Activated CD4-positive, alpha-beta T cell treated with anti-CD3 and anti-CD28 coated beads, Interleukin-2, Interleukin-4, amounts not matched to agents 100 ng/mL and 50 ng/mL, durations not matched to agents 16 hours and 8 hours (primary cell): Measurements from ENCODE around the gene SMPDL3B.
A peak's percentile ranks its signal among the peaks of the same experiment; 100 is the strongest.
"Not testable (repeated sequence)": the region's sequence is repeated elsewhere in the genome, so short reads cannot be mapped to it uniquely, and the experiment has no call there.

Source experiments
- DNase-seq: peaks from one replicate; pipeline ENCODE4 v3.0.0-alpha.2; 2020; ENCODE audit warnings: low spot score

SMPDL3B gene

DNA sequence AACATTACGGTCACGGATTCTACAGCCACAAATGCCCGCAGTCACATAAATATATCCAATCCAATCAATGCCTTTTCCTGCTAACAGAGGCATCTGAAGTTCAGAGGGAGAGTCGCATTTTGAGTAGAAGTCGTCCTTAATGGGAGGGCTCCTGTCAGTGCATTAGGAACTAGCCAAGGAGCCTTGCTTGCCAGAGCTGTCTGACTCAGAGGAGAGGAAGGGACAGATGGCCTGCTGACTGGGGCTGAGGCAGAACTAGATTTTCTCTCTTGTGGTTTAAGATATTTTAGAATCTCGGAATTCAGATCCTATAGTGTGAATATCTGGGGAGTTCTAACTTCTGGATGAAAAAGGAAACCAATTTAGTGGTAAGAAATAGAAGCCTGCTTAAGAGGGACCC is 35.6 kb downstream of the SMPDL3B start:
- no peak for DNase-seq

DNA sequence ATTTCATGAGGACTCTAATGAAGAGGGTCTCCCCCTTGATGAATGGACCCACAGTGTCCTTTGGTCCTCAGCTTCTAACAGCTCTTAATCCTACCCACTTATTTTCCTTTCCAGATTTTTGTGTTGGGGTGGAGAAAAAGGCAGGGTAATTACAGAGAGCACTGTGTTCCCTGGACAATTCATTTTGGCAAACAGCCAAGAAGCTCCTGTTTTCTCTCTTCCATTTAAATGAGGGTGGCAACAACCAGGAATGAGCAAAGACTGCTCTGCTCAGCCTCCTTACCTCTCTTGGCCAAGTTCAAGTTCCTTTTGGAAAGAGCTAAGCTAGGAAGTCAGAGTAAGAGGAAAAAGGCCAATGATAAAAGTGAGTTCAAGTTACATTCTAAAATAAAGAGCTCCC is 36.9 kb downstream of the SMPDL3B start:
- no peak for DNase-seq

DNA sequence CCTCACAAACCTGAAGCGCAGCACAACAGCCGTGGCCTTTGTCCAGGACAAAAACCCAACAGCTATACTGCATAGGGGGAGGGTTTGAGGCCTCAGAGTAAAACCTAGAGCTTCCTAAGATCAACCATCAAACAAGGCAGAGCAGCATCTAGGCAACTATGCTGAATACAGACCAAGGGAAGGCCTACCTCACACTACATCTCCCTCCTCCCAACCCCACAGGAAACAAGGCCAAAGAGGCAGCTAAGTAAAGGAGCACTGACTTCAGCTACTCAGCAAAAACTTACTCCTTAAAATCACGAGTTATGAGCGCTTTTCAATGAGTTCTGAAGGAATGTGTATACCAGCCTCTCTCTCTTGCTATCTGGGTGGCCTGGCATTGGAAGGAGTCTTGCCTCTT is 37.3 kb downstream of the SMPDL3B start:
- DNase-seq, result no peak

DNA sequence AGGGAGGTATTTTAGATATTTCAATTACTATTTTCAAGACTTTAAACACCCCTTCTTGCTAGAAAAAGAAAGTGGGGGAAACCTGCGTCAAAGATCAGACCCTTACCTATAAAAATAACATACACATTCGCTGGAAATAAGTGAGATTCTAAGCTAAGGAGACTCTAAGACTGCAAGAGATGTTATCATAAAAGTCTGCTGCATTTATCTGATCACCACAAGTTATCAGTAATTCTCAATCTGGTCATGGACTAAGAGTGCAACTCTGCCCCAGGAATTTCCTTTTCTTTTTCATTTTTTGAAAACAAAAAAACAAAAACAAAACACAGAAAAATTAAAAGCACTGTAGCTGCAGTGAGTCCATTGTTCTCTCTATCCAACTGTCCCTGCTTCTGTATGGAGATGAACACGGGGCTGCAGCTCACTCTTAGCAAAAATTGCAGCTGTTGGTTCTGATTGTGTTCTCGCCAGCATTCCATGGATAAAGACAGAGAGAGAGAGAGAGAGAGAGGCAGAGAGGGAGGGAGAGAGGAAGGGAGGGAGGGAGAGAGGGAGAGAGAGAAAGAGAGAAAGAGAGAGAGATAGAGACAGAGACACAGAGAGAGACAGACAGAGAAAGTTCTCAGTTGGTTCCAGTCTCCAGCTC is 39.1 kb downstream of the SMPDL3B start:
- DNase-seq, result no peak

DNA sequence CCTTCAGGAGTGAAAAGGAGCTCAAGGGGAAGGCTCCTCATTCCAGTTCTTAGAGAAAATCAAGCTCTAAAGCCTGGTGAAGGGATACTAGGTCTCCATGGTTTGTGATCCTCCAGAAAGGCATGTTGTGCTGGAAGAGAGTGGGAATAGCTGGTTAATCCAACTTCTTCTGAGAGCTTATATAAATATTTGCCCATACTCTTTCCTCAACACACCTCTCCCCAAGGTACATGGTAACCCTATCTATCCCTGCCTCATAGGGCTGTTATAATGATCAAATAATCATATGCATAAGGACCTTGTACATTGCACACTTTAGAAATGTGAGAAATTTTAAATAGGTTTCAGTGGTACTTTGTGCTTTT is 39.6 kb downstream of the SMPDL3B start:
- DNase-seq, result no peak

DNA sequence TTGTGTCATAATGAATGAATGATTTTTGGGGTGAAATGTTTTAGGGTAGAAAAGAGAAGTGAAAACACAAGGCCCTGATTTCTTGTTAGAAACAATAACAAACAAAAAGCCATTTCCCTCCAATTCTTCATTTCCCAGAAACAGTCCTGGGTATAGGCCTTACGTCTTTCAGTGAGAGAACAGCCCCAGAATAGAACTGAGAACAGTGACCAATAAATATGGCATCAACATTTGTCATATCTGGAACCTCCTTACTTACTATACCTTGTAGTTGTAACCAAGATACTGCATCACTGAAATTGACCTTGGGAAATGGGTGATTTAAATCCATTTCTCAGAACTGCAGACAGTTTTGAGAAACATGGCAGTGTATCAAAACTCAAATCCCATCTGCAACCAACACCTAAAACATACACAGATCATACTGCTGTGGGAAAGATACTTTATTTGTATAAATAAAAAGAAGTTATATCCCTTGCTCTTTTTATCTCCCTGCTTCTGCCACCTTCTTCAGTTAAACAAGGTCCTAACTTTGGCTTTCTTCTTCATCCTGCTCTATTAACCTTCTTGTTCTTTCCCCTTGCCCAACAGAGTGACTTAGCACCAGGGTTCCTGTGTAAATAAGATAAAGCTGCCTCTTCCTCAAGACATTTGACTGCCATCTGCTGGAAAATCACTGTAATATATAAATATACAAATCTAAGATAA is 44.5 kb downstream of the SMPDL3B start:
- DNase-seq, result peak; percentile 54

DNA sequence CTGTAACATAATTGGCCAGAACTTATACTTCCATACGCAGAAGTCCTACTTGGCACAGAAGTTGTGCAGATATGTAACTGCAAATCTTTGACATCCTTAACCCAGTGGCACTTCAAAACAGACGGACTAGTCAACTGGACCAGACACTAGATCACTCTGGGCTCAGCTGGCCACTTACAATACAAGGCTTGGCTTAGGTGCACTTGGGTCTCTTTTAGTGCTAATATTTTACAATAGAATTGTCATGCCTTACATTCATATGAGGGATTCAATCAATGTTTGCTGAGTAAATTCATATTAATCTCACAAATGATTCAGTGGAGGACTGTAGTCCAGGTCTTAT is 45.0 kb downstream of the SMPDL3B start:
- DNase-seq, result no peak

DNA sequence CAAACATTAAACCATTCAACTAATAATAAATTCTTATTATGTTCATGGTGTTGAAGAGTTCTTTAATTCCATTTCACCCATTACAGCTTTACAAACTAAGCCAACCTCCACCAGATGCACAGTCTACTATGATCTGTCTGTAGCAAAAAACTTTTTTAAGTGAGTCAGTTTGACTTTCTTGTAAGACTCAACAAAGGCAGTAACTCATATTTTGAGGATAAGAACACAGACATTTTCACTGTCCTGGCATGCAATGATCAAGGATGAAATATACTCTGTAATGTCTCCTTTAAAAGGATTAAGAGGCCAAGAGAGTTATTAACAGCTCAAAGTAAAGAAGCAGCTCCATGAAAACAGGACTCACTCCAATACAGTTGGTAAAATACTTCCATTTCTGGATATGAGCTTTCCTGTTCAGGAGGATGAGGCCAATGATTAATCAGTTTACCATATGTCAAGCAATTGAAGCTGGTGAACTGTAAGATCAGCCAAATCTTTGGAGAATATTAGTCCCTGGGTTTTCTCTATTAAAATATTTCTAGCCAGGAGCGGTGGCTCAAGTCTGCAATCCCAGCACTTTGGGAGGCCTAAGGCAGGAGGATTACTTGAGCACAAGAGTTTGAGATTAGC is 45.5 kb downstream of the SMPDL3B start:
- no peak for DNase-seq

DNA sequence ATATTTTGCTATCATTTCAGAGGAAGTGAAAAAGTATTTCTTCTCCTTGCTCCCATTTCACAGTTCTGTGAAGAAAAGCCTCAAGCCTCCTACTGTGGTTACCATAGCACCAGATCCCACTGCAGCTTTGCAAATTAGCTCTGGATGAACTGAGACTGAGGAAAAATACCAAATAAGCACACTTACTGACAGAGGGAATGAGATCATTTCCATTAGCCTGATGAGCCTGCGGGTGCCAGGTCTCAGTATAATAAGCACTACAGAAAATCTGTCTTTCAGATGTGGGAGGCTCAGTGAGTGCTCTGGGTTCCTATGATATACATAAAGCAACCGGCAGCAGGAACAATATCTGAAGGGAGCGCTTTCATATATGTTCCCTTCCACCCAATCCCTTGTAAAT is 46.3 kb downstream of the SMPDL3B start:
- no peak for DNase-seq

DNA sequence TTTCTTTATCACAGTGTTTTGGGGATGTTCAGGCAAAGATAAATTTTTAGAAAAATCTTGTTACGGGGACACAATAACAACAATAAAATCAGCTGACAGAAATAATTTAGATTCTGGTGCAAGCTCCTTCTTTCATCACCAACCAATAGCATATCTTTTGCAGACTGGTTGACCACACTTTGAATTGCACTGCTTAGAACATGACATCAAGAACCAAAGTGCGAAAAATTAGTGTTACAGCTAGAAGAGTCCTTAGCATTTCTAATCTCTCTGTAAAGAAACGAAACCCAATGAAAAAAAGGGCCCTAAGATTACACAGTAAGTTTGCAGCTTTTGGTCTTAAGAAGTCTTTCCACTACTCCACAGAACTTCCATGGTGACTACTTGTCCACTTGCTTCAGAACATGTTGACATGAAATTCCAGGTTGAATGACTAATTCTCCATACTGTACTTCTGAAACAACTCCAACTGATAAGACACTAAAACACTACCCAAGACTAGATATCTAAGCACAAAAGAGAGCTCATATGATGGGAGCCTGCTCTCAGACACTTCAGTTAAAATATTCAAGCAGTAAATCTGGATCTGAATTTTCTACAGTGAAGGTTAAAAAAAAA is 56.2 kb downstream of the SMPDL3B start:
- no peak for DNase-seq

DNA sequence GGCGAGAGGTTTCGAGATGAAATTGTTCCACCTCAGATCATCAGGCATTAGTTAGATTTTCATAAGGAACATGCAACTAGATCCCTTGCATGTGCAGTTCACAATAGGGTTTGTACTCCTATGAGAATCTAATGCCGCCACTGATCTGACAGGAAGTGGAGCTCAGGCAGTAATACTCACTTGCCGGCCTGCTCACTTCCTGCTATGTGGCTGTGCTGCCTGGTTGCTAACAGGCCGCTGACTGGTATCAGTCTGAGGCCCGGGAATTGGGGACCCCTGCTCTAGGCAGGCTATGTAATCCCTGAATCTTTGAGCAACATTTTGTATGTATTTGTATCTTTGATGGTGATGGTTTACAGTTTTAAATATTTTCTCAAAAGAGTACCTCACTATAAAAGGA is 57.5 kb downstream of the SMPDL3B start:
- DNase-seq, result peak; percentile 67

DNA sequence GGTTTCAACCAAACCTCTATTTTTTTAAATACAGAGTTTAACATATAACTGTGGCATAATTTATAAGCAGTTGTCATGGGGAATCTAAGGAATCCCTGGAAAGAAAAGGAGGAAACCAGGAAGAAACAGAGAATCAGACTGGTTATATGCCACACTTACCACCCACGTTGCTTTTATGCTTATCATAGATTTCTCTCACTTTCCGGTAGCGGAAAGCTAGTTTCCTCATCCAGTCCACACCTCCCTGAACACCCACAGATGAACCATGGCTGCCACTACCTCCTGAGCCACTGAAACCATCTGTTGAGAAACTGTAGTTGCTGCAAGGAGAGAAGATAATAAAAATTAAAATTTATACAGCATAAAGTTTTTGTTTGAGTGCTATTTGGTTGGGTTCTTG is 58.4 kb downstream of the SMPDL3B start:
- DNase-seq, result peak; percentile 29

DNA sequence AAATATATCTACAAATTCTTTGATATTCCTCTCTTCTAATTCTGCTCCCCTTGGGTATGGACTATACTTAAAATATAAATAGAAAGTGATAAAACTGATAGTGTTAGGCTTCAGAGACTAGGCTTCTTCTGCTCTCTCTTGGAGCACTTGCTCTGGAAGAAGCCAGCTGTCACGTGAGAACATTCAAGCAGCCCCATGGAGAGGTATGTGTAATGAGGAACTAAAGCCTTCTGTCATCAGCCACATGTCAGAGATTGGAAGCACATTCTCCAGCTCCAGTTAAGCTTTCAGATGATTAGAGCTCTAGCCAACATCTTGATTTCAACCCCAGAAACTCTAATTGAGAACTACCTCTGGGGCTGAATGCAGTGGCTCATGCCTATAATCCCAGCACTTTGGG is 59.3 kb downstream of the SMPDL3B start:
- DNase-seq, result no peak

DNA sequence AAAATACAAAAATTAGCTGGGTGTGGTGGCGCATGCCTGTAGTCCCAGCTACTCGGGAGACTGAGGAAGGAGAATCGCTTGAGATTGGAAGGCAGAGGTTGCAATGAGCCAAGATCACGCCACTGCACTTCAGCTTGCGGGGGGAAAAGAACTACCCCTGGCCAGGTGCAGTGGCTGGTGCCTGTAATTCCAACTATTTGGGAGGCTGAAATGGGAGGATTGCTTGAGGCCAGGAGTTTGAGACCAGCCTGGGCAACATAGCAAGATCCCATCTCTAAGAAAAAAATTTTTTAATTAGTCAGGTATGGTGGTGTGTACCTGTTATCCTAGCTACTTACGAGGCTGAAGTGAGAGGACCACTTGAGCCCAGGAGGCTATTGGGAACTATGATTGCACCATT is 59.7 kb downstream of the SMPDL3B start:
- DNase-seq, result not testable (repeated sequence)

DNA sequence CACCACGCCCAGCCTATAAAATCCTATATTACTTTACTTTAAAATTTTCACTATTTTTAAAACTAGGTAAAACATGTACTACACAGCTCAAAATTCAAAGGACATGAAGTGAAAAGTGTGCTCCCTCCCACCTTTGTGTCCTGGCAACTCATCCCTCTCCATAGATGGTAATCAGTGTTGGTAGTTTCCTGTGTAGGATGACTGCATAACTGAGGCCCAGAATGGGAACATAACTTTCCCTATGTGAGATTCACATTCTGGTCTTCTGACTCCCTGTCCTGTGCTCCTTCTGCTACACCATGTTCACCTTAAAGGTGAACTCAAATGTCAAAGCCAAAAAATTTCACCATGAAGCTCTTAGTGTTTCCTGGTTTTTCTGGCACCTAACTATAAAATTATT is 64.3 kb downstream of the SMPDL3B start:
- no peak for DNase-seq

DNA sequence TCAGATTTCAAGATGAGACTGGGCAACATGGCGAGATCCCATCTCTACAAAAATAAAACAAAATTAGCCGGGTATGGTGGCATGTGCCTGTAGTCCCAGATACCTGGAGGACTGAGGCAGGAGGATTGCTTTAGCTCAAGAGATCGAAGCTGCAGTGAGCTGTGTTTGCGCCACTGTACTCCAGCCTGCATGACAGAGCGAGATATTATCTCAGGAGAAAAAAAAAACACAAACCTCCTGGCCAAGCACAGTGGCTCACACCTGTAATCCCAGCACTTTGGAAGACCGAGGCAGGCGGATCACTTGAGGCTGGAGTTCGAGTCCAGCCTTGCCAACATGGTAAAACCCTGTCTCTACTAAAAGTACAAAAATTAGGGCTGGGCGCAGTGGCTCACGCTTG is 67.8 kb downstream of the SMPDL3B start:
- DNase-seq, result no peak

DNA sequence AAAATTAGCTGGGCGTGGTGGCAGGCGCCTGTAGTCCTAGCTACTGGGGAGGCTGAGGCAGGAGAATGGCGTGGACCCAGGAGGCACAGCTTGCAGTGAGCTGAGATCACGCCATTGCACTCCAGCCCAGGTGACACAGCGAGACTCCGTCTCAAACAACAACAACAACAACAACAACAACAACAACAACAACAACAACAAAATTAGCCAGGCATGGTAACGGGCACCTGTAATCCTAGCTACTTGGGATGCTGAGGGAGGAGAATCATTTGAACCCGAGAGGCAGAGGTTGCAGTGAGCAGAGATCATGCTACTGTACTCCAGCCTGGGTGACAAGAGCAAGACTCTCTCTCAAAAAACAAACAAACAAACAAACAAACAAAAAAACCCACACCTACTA is 68.3 kb downstream of the SMPDL3B start:
- DNase-seq, result not testable (repeated sequence)
